GM13976 (cell line): Measurements from ENCODE around the gene RBM17.

Experiments
- DNase-seq: peaks from one replicate; pipeline ENCODE4 v3.0.0; 2012; ENCODE audit warnings: low spot score
- CTCF ChIP-seq: IDR thresholded peaks from 2 replicates; pipeline ENCODE4 v1.5.1; 2012; ENCODE audit warnings: borderline replicate concordance, mild to moderate bottlenecking; ENCODE audit not compliant: insufficient read depth; ENCODE audit errors: extremely low read depth, missing control alignments, control extremely low read depth
- in situ Hi-C: fragments of 300-500 bp; cut with MboI; formaldehyde crosslinking; loops from one replicate; pipeline ENCODE4 v1.12.0; 2022; ENCODE audit warnings: low sequenced_read_pairs, mixed read lengths, inconsistent platforms; ENCODE audit not compliant: unreplicated experiment

Gene RBM17

GRCh38 chr10:6154566-6154965, 65.7 kb downstream of the RBM17 start:
- TF ChIP-seq CTCF: no peak
- DNase-seq: no peak
- in situ Hi-C loops: loop anchor here (5.0 kb wide), 1 partner anchor 42 kb away; no protein-coding TSS in a partner anchor

GRCh38 chr10:6158276-6158675, 69.4 kb downstream of the RBM17 start:
- in situ Hi-C loops: no loop called here
- DNase-seq: no peak
- no peak for TF ChIP-seq CTCF

DNA sequence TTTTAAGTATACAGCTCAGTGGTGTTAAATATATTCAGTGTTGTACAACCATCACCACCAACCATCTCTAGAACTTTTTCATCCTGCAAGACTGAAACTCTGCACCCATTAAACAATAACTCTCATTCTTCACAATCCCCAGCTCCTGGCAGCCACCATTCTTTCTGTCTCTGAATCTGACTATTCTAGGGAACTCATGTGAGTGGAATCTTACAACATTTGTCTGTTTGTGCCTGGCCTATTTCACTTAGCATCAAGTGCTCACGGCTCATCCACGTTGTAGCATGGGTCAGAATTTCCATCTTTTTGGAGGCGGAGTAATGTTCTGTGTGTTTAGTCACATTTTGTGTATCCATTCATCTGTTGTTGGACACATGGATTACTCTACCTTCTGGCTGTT, 73.1 kb downstream of the RBM17 start:
- no peak for TF ChIP-seq CTCF
- no peak for DNase-seq
- in situ Hi-C loops: no loop called here

DNA sequence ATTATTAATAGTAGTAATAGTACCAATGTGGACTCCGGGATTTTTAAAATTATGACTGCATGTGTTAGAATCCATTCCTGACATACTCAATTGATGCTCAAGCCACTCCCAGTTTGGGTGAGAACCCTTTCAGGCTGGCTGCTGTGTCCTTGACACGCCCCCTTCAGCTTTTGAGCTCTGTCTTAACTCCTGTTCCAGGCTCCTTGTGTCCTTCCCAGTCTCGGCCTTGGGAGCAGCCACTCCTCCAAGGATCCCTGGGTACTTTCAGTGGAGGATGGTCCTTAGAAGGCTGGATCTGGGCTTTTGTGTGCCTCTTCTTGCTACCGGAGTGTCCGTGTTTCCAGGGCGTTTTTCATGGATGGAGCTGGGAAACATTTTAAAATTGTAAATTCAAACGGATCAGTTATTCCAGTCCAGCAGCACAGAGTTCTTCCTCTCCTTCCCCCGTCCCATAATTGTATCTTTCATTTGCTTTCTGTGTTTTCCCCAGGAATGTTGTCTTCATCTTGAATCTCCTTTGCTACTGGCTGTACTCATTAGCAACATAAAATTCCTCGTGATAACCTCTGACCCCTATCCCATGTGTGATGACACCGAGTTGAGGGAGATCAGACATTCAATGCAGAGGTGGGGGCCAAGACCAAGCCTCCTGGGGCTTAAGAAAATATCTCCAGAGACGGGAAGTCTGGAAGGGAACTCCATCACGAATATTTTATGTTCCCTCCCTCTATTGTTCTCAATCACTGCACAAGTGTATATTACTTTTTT, 73.9 kb downstream of the RBM17 start:
- no peak for DNase-seq
- TF ChIP-seq CTCF: no peak
- in situ Hi-C loops: no loop called here

DNA sequence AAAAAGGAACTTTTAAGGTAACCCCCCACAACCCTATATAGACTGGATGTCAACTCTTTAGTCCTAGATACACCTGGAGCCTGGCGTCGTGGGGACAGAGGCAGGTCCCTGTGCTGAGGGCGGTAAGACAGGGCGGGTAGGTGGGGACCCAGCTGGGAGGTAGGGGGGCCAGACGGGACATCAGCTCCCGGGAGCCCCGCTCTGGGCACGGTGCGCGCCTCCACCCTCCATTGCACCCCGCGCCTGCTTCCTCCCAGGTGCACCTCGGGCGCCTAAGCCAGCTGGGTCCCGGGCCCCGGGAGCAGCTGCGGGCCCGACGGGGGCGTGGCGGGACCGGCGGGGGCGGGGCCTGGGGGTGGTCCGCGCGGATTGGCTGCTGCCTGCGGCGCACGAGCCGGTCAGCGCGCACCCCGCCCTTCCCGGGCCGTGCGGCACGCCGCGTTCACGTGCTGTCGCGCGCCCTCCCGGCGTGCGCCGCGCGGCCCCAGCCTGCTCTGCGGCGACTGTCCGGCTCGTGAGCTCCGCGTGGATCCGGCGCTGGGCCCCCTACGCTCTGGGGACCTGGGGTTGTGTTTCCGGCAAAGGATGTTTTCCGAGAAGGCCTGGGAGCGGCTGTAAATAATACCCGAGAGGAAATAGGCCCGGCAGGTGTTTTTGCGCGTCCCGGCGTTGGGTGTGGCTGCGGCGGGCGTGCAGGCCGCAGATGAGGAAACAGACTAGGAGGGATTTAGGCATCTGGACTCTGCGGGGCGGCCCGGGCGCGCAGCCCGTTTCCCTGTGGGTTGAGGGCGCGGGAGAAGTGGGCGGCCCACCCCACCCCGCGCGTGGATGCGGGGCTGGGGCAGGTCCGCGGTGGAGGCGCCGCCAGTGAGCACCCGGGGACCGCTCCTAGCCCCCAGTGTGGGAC, 74.8 kb downstream of the RBM17 start:
- peak; percentile 16 for TF ChIP-seq CTCF
- DNase-seq: peak; percentile 97
- in situ Hi-C loops: no loop called here

GRCh38 chr10:6164271-6165095, 75.6 kb downstream of the RBM17 start:
- no peak for TF ChIP-seq CTCF
- in situ Hi-C loops: no loop called here
- no peak for DNase-seq
